ENCODE results near the gene B4GALT1. TPM values are rescaled to one million over a fixed set of nuclear protein-coding genes. Genes with fewer than 3 reads are reported as not detected.

B4GALT1 gene
- total and polyA plus RNA-seq, 2 of the 8 experiments (the other 6 are each of a cell fraction or from before 2014, with no cell fraction given), result 12.8 to 18.2 TPM

DNA sequence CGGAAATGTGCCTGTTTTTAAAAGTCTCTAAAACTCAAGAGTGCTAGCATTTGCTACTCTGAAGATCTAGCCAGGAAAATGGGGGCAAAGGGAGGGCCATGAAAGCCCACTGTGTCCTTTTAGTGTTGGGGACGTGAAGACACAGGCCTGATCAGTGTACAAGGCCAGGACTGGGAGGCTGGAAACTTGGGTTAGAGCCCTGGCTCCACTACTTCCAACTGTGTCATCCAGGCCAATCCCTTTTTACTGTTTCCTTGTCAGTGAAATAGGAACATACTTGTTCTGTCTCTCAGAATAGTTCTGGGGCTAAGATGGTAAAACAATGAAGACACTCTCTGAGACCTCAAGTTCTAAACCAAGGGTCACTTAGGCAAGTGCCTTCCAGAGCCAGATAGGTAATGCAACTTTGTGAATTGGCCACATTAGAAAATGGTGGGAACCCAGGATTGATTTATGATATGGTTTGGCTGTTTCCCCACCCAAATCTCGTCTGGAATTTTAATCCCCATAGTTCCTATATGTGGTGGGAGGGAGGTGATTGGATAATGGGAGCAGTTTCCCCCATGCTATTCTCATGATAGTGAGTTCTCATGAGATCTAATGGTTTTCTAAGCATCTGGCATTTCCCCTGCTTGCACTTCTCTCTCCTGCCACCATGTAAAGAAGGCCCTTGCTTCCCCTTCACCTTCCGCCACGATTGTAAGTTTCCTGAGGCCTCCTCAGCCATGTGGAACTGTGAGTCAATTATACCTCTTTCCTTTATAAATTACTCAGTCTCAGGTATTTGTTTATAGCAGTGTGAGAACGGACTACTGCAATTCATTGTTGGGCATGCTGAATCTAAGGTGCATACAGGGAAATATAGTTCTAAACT lies 30.4 kb upstream of the B4GALT1 start (continued):
- TF ChIP-seq RBBP5 (IDR thresholded peaks at IDR 0.05; ENCODE audit: borderline replicate concordance, low read depth, low read length) (no peak), SP4 (IDR thresholded peaks at IDR 0.05; ENCODE audit: low read length) (no peak), CHD1 (IDR thresholded peaks at IDR 0.05; ENCODE audit: low read depth, low read length) (no peak), EGR1 (IDR thresholded peaks at IDR 0.05; ENCODE audit: borderline replicate concordance, low read depth, low read length) (no peak), BRCA1 (IDR thresholded peaks at IDR 0.05; ENCODE audit: low read depth, low read length) (no peak), POU5F1 (IDR thresholded peaks at IDR 0.05; ENCODE audit: low read depth, low read length) (no peak), RNF2 (IDR thresholded peaks at IDR 0.05; ENCODE audit: borderline replicate concordance, low read depth, low read length, missing control alignments, poor library complexity, severe bottlenecking) (no peak), KDM1A (IDR thresholded peaks at IDR 0.05; ENCODE audit: borderline replicate concordance, low read length) (no peak)
